Neural progenitor cell (in vitro differentiated cells): ENCODE data around the gene NEK4. TPM values are rescaled to one million over a fixed set of nuclear protein-coding genes. Genes with fewer than 3 reads are reported as not detected.

Experiments
- DNase-seq: peaks from one replicate; pipeline ENCODE4 v3.0.0-alpha.2; 2016; ENCODE audit warnings: low spot score
- H2AFZ ChIP-seq: fragments of 200-600 bp; sonication (generic); replicated peaks from 2 replicates; pipeline ENCODE4 v1.6.1; 2016; ENCODE audit warnings: antibody characterized with exemption
- H3F3A ChIP-seq: fragments of 200-600 bp; sonication (generic); 2 replicates; pipeline ENCODE4 v1.6.1; 2016; ENCODE audit warnings: antibody characterized with exemption, low read depth
- H3K27ac ChIP-seq: fragments of 200-600 bp; sonication (generic); 2 replicates; pipeline ENCODE4 v1.5.1; 2016; ENCODE audit warnings: mild to moderate bottlenecking
- H3K27me3 ChIP-seq: fragments of 200-600 bp; sonication (generic); 2 replicates; pipeline ENCODE4 v1.6.1; 2016; ENCODE audit warnings: mild to moderate bottlenecking, moderate library complexity
- H3K36me3 ChIP-seq: fragments of 200-600 bp; sonication (generic); 2 replicates; pipeline ENCODE4 v1.5.1; 2016
- H3K4me1 ChIP-seq: fragments of 200-600 bp; sonication (generic); 2 replicates; pipeline ENCODE4 v1.6.1; 2016; ENCODE audit warnings: mixed run types
- H3K4me2 ChIP-seq: fragments of 200-600 bp; sonication (generic); 2 replicates; pipeline ENCODE4 v1.6.1; 2016
- H3K4me3 ChIP-seq: fragments of 200-600 bp; sonication (generic); 2 replicates; pipeline ENCODE4 v1.5.1; 2016
- H3K79me2 ChIP-seq: fragments of 200-600 bp; sonication (generic); 2 replicates; pipeline ENCODE4 v1.6.1; 2016; ENCODE audit warnings: low read depth
- H3K9ac ChIP-seq: fragments of 200-600 bp; sonication (generic); 2 replicates; pipeline ENCODE4 v1.6.1; 2016
- H3K9me3 ChIP-seq: fragments of 200-600 bp; sonication (generic); 2 replicates; pipeline ENCODE4 v1.5.1; 2016; ENCODE audit warnings: low read depth
- H4K20me1 ChIP-seq: fragments of 200-600 bp; sonication (generic); 2 replicates; pipeline ENCODE4 v1.6.1; 2016; ENCODE audit warnings: low read depth
- H3K27ac Mint-ChIP-seq: 3 replicates; pipeline ENCODE4 v1.8.0; 2021; ENCODE audit warnings: mixed read lengths
- H3K27me3 Mint-ChIP-seq: 2 replicates; pipeline ENCODE4 v1.8.0; 2022; ENCODE audit warnings: low read depth, mild to moderate bottlenecking, inconsistent platforms, moderate library complexity, mixed read lengths; ENCODE audit not compliant: insufficient read depth
- H3K36me3 Mint-ChIP-seq: 3 replicates; pipeline ENCODE4 v1.8.0; 2021; ENCODE audit warnings: mixed read lengths
- H3K4me1 Mint-ChIP-seq: 3 replicates; pipeline ENCODE4 v1.8.0; 2021; ENCODE audit warnings: mixed read lengths
- H3K4me3 Mint-ChIP-seq: 3 replicates; pipeline ENCODE4 v1.8.0; 2021; ENCODE audit warnings: mild to moderate bottlenecking, moderate library complexity, mixed read lengths
- H3K9me3 Mint-ChIP-seq: 3 replicates; pipeline ENCODE4 v1.8.0; 2020; ENCODE audit warnings: mixed read lengths
- CTCF ChIP-seq: fragments of 200-600 bp; sonication (generic); IDR thresholded peaks from 2 replicates; pipeline ENCODE4 v1.5.1; 2017; ENCODE audit warnings: antibody characterized with exemption, mild to moderate bottlenecking
- EZH2 ChIP-seq: fragments of 200-600 bp; sonication (generic); IDR thresholded peaks from 2 replicates; pipeline ENCODE4 v1.6.1; 2017; ENCODE audit warnings: antibody characterized with exemption, mild to moderate bottlenecking, moderate library complexity
- EZH2phosphoT487 ChIP-seq: fragments of 200-600 bp; sonication (generic); IDR thresholded peaks from 2 replicates; pipeline ENCODE4 v1.6.1; 2017; ENCODE audit warnings: antibody characterized with exemption
- total RNA-seq: library from RNA; depleted of rRNA; stranded (reverse); fragments of >200 nt; gene quantifications from 2 replicates; pipeline ENCODE4 v1.2.3, GENCODE V29; 2015; ENCODE audit warnings: low replicate concordance

The NEK4 gene
- total RNA-seq, 1 donor from 2014 or later = 41.8 TPM

GRCh38 chr3:52743152-52743551 is 27.6 kb downstream of the NEK4 start:
- no peak overlapping the region for H3K4me2 ChIP-seq
- no peaks in the 10 kb centered on the region for H3K79me2 ChIP-seq
- no peak overlapping the region for H3K9ac ChIP-seq
- no peaks in the 10 kb centered on the region for H3F3A ChIP-seq
- peaks cover 42% of the 10 kb centered on the region for H3K36me3 Mint-ChIP-seq
- no peak overlapping the region for H2AFZ ChIP-seq
- H3K27ac ChIP-seq = no peak overlapping the region
- H3K9me3 Mint-ChIP-seq = no peaks in the 10 kb centered on the region
- H3K9me3 ChIP-seq = no peaks in the 10 kb centered on the region
- no peak overlapping the region for H3K4me3 ChIP-seq
- H3K27me3 Mint-ChIP-seq = no peaks in the 10 kb centered on the region
- no peaks in the 10 kb centered on the region for H3K27me3 ChIP-seq
- no peak overlapping the region for H3K4me3 Mint-ChIP-seq
- no peaks in the 10 kb centered on the region for H4K20me1 ChIP-seq
- TF ChIP-seq EZH2 (no peak), EZH2phosphoT487 (no peak), CTCF (no peak)
- DNase-seq = no peak
- H3K4me1 Mint-ChIP-seq = no peaks in the 10 kb centered on the region
- H3K36me3 ChIP-seq = peaks cover 30% of the 10 kb centered on the region
- H3K27ac Mint-ChIP-seq = no peak overlapping the region
- H3K4me1 ChIP-seq = no peaks in the 10 kb centered on the region

- no peak overlapping the region for H3K4me2 ChIP-seq
- H3K9me3 ChIP-seq = no peaks in the 10 kb centered on the region
- no peak overlapping the region for H3K27ac ChIP-seq
- no peak overlapping the region for H3K4me3 Mint-ChIP-seq
- no peak for TF ChIP-seq EZH2phosphoT487
- TF ChIP-seq CTCF = peak; percentile 58
- TF ChIP-seq EZH2 = no peak
- H3K9ac ChIP-seq = no peak overlapping the region
- no peaks in the 10 kb centered on the region for H3K27me3 Mint-ChIP-seq
- H3K4me1 Mint-ChIP-seq = no peaks in the 10 kb centered on the region
- H3K4me3 ChIP-seq = no peak overlapping the region
- H3F3A ChIP-seq = no peaks in the 10 kb centered on the region
- H3K27ac Mint-ChIP-seq = no peak overlapping the region
- DNase-seq = peak; percentile 12
- H4K20me1 ChIP-seq = no peaks in the 10 kb centered on the region
- H3K9me3 Mint-ChIP-seq = no peaks in the 10 kb centered on the region
- peaks cover 29% of the 10 kb centered on the region for H3K36me3 ChIP-seq
- H3K79me2 ChIP-seq = no peaks in the 10 kb centered on the region
- H3K27me3 ChIP-seq = no peaks in the 10 kb centered on the region
- no peak overlapping the region for H2AFZ ChIP-seq
- no peaks in the 10 kb centered on the region for H3K4me1 ChIP-seq
- H3K36me3 Mint-ChIP-seq = peaks cover 41% of the 10 kb centered on the region
Observed at GRCh38 chr3:52742418-52743041, 28.2 kb downstream of the NEK4 start.

- H3K36me3 ChIP-seq = peaks cover 26% of the 10 kb centered on the region
- no peak overlapping the region for H2AFZ ChIP-seq
- no peak overlapping the region for H3K27ac Mint-ChIP-seq
- no peaks in the 10 kb centered on the region for H3K9me3 ChIP-seq
- H3K36me3 Mint-ChIP-seq = peaks cover 40% of the 10 kb centered on the region
- H3K9ac ChIP-seq = no peak overlapping the region
- H3F3A ChIP-seq = no peaks in the 10 kb centered on the region
- no peaks in the 10 kb centered on the region for H3K27me3 ChIP-seq
- no peak overlapping the region for H3K4me2 ChIP-seq
- no peaks in the 10 kb centered on the region for H3K9me3 Mint-ChIP-seq
- no peaks in the 10 kb centered on the region for H3K79me2 ChIP-seq
- no peak overlapping the region for H3K27ac ChIP-seq
- no peak overlapping the region for H3K4me3 ChIP-seq
- H4K20me1 ChIP-seq = no peaks in the 10 kb centered on the region
- H3K4me1 Mint-ChIP-seq = no peaks in the 10 kb centered on the region
- TF ChIP-seq EZH2phosphoT487 (no peak), CTCF (no peak), EZH2 (no peak)
- no peak for DNase-seq
- H3K4me3 Mint-ChIP-seq = no peak overlapping the region
- H3K4me1 ChIP-seq = no peaks in the 10 kb centered on the region
- H3K27me3 Mint-ChIP-seq = no peaks in the 10 kb centered on the region
Observed at GRCh38 chr3:52739730-52740129, 31.0 kb downstream of the NEK4 start.
